K562 (cell line): Measurements from ENCODE around the gene RIOK3. TPM values are rescaled to one million over a fixed set of nuclear protein-coding genes. Genes with fewer than 3 reads are reported as not detected.

Source experiments
- ARNT ChIP-seq, 2 experiments: fragments of 450-650 bp; IDR thresholded peaks; 2 replicates each; pipeline ENCODE4 v1.6.1; 2016; ENCODE audit warnings: mild to moderate bottlenecking in 1 of 2
- ATF1 ChIP-seq, 2 experiments: fragments of 450-650 bp in 1 of 2; IDR thresholded peaks; 2 replicates each; pipeline ENCODE4 v1.6.1; 2016; ENCODE audit warnings: missing compliant biosample characterization in 1 of 2, missing genetic modification characterization in 1 of 2
- ELF1 ChIP-seq: fragments of 200-800 bp; sonication (Bioruptor generic); IDR thresholded peaks from 2 replicates; pipeline ENCODE4 v1.6.1; 2016; ENCODE audit warnings: missing genetic modification characterization, missing compliant biosample characterization
- FOXA1 ChIP-seq: fragments of 450-650 bp; IDR thresholded peaks from 2 replicates; pipeline ENCODE4 v1.6.1; 2016; ENCODE audit warnings: mild to moderate bottlenecking, borderline replicate concordance
- HMGXB4 ChIP-seq: sonication (generic); formaldehyde crosslinking; IDR thresholded peaks from 2 replicates; pipeline ENCODE4 v1.8.1; 2023; ENCODE audit warnings: mild to moderate bottlenecking, missing genetic modification reagents
- HSF4 ChIP-seq: fragments of 250-450 bp; sonication (Bioruptor Pico); IDR thresholded peaks from 2 replicates; pipeline ENCODE4 v2.1.2; 2022; ENCODE audit warnings: mild to moderate bottlenecking, moderate library complexity, borderline replicate concordance
- KAT7 ChIP-seq: sonication (generic); formaldehyde crosslinking; IDR thresholded peaks from 2 replicates; pipeline ENCODE4 v1.8.0; 2022; ENCODE audit warnings: missing genetic modification reagents, mild to moderate bottlenecking, borderline replicate concordance
- LEF1 ChIP-seq: fragments of 450-650 bp; IDR thresholded peaks from 2 replicates; pipeline ENCODE4 v1.6.1; 2016; ENCODE audit warnings: mild to moderate bottlenecking
- MCM5 ChIP-seq: fragments of 450-650 bp; IDR thresholded peaks from 2 replicates; pipeline ENCODE4 v1.6.1; 2016; ENCODE audit warnings: low read depth
- NEUROD1 ChIP-seq: fragments of 150-350 bp; IDR thresholded peaks from 2 replicates; pipeline ENCODE4 v1.6.1; 2014; ENCODE audit warnings: borderline replicate concordance, low read length, low read depth; ENCODE audit not compliant: partially characterized antibody
- NFIX ChIP-seq: fragments of 250-450 bp; sonication (Bioruptor Pico); IDR thresholded peaks from 2 replicates; pipeline ENCODE4 v1.4.0; 2020; ENCODE audit warnings: low read depth, mild to moderate bottlenecking, moderate library complexity
- RBM25 ChIP-seq: fragments of 200-400 bp; formaldehyde crosslinking; IDR thresholded peaks from 2 replicates; pipeline ENCODE4 v1.6.1; 2018; ENCODE audit warnings: low read length, low read depth, moderate library complexity; ENCODE audit not compliant: severe bottlenecking
- RHOXF2B ChIP-seq: fragments of 250-450 bp; sonication (Bioruptor Pico); conservative IDR thresholded peaks from 2 replicates; pipeline ENCODE4 v1.5.1; 2021
- SMARCE1 ChIP-seq: fragments of 450-650 bp; IDR thresholded peaks from 2 replicates; pipeline ENCODE4 v1.7.1; 2016; ENCODE audit warnings: mild to moderate bottlenecking
- STAT5B ChIP-seq: fragments of 250-450 bp; sonication (Bioruptor Pico); IDR thresholded peaks from 2 replicates; pipeline ENCODE4 v1.8.0; 2021; ENCODE audit warnings: mild to moderate bottlenecking, inconsistent platforms
- ZBED1 ChIP-seq: IDR thresholded peaks from 2 replicates; pipeline ENCODE4 v1.6.1; 2014
- ZBTB8A ChIP-seq: fragments of 450-650 bp; IDR thresholded peaks from 2 replicates; pipeline ENCODE4 v1.6.1; 2018; ENCODE audit warnings: mild to moderate bottlenecking, moderate library complexity; ENCODE audit not compliant: partially characterized antibody
- ZC3H4 ChIP-seq: sonication (generic); formaldehyde crosslinking; IDR thresholded peaks from 2 replicates; pipeline ENCODE4 v1.9.0; 2021; ENCODE audit warnings: missing genetic modification reagents, borderline replicate concordance
- ZC3H8 ChIP-seq: fragments of 450-650 bp; IDR thresholded peaks from 2 replicates; pipeline ENCODE4 v1.6.1; 2017
- ZNF124 ChIP-seq: sonication (generic); formaldehyde crosslinking; IDR thresholded peaks from 2 replicates; pipeline ENCODE4 v1.8.1; 2022; ENCODE audit warnings: missing genetic modification reagents
- ZSCAN32 ChIP-seq: fragments of 450-650 bp; formaldehyde crosslinking; IDR thresholded peaks from 2 replicates; pipeline ENCODE4 v1.4.0; 2020; ENCODE audit warnings: mild to moderate bottlenecking, moderate library complexity
- polyA plus RNA-seq, 8 experiments: library from polyadenylated mRNA; depleted of rRNA in 4 of 8; stranded (reverse) in 5 of 8; unstranded in 3 of 8; fragments of >200 nt; fragmentation: Nextera tagmentation in 2 of 8; fragmentation: Illumina TruSeq in 1 of 8; extraction: Ambion mirVana in 2 of 8; extraction: Trizol in 1 of 8; gene quantifications; 2 replicates each; pipeline versions ENCODE4 v1.2.1 to v1.2.3, GENCODE V29; 2011 to 2014; ENCODE audit warnings: inconsistent platforms in 1 of 8, missing spikeins in 1 of 8
- total RNA-seq, 7 experiments: library from RNA; depleted of rRNA in 6 of 7; stranded (reverse); fragments of >200 nt in 6 of 7; fragmentation: Illumina TruSeq in 2 of 7; extraction: Trizol in 2 of 7; gene quantifications; 2 replicates each; pipeline versions ENCODE4 v1.2.1 to v1.2.3, GENCODE V29; 2011 to 2021; ENCODE audit warnings: low replicate concordance in 1 of 7
- TF ChIP-seq, protein P1 (sequence below): fragments of 250-450 bp; sonication (Bioruptor Pico); IDR thresholded peaks from 2 replicates; pipeline ENCODE4 v1.8.0; 2021; ENCODE audit warnings: borderline replicate concordance, mild to moderate bottlenecking, moderate library complexity; ENCODE audit not compliant: poor library complexity, severe bottlenecking
- TF ChIP-seq, protein P2 (sequence below): fragments of 450-650 bp; IDR thresholded peaks from 2 replicates; pipeline ENCODE4 v1.6.1; 2017; ENCODE audit warnings: mild to moderate bottlenecking, moderate library complexity
- TF ChIP-seq, protein P3 (sequence below), 2 experiments: fragments of 450-650 bp in 1 of 2; IDR thresholded peaks; 2 replicates each; pipeline ENCODE4 v1.6.1; 2011 to 2017; ENCODE audit warnings: low read depth in 2 of 2, antibody characterized with exemption in 1 of 2, borderline replicate concordance in 1 of 2, low read length in 1 of 2, mild to moderate bottlenecking in 1 of 2, mixed read lengths in 1 of 2; ENCODE audit not compliant: control insufficient read depth in 1 of 2

Gene RIOK3
- total and polyA plus RNA-seq, 9 of the 15 experiments (the other 6 are each of a cell fraction or from before 2014, with no cell fraction given) = 21.4 to 89.5 (median 62.9) TPM

DNA sequence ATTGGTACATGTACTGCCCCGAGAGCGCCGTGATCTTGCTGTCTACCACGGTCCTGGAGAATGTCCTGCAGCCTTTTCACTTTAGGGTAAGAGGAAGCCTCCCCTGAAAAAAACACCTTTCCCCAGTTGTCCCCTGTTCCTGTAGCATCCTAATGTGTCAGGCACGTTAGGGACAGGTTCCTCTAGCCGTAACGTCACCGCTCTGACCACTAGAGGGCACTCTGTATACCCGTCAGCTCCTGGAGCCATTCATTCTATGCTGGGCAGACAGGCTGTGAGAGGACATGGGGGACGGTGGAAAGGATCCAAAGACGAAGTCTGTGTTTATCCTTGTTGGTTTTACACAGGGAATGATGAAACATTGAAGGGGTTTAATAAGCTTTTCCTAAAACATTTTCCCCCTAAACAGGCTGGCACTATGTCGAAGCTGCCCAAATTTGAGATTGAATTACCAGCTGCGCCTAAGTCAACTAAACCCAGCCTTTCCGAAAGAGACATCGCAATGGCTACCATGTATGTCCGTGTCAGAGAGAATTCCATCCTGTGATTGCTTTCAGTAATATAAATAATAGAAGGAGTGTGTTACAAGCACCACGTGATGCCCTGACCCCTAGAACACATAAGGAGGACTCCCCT, 62.9 kb downstream of the RIOK3 start (continued):
- no peak for TF ChIP-seq ZC3H4 (CRISPR knock-in tag)
- no peak for TF ChIP-seq STAT5B (CRISPR knock-in tag)
- TF ChIP-seq ATF1 (CRISPR knock-in tag; IDR thresholded peaks at IDR 0.05) = no peak
- peak; percentile 39; the same call in 1 of the 2 replicates for TF ChIP-seq ATF1 (tag; IDR thresholded peaks at IDR 0.05)
- TF ChIP-seq SMARCE1 = no peak
- no peak for TF ChIP-seq ARNT (IDR thresholded peaks at IDR 0.05)
- TF ChIP-seq NFIX (CRISPR knock-in tag) = no peak
- TF ChIP-seq RBM25 = no peak
- no peak for TF ChIP-seq FOXA1
- TF ChIP-seq ZNF124 (CRISPR knock-in tag) = no peak
- no peak for TF ChIP-seq ZC3H8
- TF ChIP-seq, protein P1, sequence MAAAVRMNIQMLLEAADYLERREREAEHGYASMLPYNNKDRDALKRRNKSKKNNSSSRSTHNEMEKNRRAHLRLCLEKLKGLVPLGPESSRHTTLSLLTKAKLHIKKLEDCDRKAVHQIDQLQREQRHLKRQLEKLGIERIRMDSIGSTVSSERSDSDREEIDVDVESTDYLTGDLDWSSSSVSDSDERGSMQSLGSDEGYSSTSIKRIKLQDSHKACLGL = no peak
- TF ChIP-seq RHOXF2B (CRISPR knock-in tag) = no peak
- TF ChIP-seq KAT7 = no peak
- TF ChIP-seq HSF4 (CRISPR knock-in tag) = no peak
- no peak for TF ChIP-seq HMGXB4 (CRISPR knock-in tag)
- TF ChIP-seq MCM5 = no peak
- TF ChIP-seq ZBED1 = no peak
- TF ChIP-seq, protein P2, sequence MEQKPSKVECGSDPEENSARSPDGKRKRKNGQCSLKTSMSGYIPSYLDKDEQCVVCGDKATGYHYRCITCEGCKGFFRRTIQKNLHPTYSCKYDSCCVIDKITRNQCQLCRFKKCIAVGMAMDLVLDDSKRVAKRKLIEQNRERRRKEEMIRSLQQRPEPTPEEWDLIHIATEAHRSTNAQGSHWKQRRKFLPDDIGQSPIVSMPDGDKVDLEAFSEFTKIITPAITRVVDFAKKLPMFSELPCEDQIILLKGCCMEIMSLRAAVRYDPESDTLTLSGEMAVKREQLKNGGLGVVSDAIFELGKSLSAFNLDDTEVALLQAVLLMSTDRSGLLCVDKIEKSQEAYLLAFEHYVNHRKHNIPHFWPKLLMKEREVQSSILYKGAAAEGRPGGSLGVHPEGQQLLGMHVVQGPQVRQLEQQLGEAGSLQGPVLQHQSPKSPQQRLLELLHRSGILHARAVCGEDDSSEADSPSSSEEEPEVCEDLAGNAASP = no peak
- no peak for TF ChIP-seq ZSCAN32 (CRISPR knock-in tag)
- TF ChIP-seq, protein P3, sequence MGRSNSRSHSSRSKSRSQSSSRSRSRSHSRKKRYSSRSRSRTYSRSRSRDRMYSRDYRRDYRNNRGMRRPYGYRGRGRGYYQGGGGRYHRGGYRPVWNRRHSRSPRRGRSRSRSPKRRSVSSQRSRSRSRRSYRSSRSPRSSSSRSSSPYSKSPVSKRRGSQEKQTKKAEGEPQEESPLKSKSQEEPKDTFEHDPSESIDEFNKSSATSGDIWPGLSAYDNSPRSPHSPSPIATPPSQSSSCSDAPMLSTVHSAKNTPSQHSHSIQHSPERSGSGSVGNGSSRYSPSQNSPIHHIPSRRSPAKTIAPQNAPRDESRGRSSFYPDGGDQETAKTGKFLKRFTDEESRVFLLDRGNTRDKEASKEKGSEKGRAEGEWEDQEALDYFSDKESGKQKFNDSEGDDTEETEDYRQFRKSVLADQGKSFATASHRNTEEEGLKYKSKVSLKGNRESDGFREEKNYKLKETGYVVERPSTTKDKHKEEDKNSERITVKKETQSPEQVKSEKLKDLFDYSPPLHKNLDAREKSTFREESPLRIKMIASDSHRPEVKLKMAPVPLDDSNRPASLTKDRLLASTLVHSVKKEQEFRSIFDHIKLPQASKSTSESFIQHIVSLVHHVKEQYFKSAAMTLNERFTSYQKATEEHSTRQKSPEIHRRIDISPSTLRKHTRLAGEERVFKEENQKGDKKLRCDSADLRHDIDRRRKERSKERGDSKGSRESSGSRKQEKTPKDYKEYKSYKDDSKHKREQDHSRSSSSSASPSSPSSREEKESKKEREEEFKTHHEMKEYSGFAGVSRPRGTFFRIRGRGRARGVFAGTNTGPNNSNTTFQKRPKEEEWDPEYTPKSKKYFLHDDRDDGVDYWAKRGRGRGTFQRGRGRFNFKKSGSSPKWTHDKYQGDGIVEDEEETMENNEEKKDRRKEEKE (IDR thresholded peaks at IDR 0.05; ENCODE audit: borderline replicate concordance in 1 of 2, control insufficient read depth in 1 of 2, low read depth in 2 of 2, low read length in 1 of 2) = no peak
- TF ChIP-seq LEF1 = no peak
- TF ChIP-seq ZBTB8A = no peak
- TF ChIP-seq ELF1 (tag) = no peak
- TF ChIP-seq NEUROD1 = no peak
